B cell (primary cell): ENCODE results near the gene RBM6. TPM values are rescaled to one million over a fixed set of nuclear protein-coding genes. Genes with fewer than 3 reads are reported as not detected.

Experiments used
- ATAC-seq: fragments of 200-7000 bp; cut with Tn5 transposase; one replicate; pipeline ENCODE4 v1.10.0; 2021; ENCODE audit warnings: low read depth, mild to moderate bottlenecking, moderate number of reproducible peaks, moderate library complexity
- CTCF ChIA-PET: fragments of 350-600 bp; sonication (Branson Sonifier 250); formaldehyde crosslinking; loops from one replicate; lab custom pipeline; 2021; ENCODE audit warnings: antibody characterized with exemption, inconsistent platforms; lab: Charles Lee
- POLR2A ChIA-PET: fragments of 350-600 bp; sonication (Branson Sonifier 250); formaldehyde crosslinking; loops from one replicate; lab custom pipeline; 2021; ENCODE audit warnings: antibody characterized with exemption; lab: Charles Lee
- DNase-seq: peaks from one replicate; pipeline ENCODE4 v3.0.0; 2013
- H2AFZ ChIP-seq: 2 replicates; pipeline ENCODE4 v1.6.1; 2012; ENCODE audit warnings: mild to moderate bottlenecking, low read depth, low read length; ENCODE audit not compliant: insufficient read depth, poor library complexity, severe bottlenecking
- H3K27ac ChIP-seq, 2 donors: 1 replicate in 1 of 2; 2 replicates in 1 of 2; pipeline ENCODE4 v1.5.1; 2012 to 2013; ENCODE audit warnings: low read length in 2 of 2, mild to moderate bottlenecking in 2 of 2, moderate library complexity in 1 of 2
- H3K27me3 ChIP-seq, 4 experiments: fragments of 200-600 bp in 1 of 4; sonication (generic) in 1 of 4; replicated peaks in 1 of 4; 1 replicate in 2 of 4; 2 replicates in 2 of 4; pipeline versions ENCODE4 v1.6.1 to v1.7.0; 2013 to 2016; ENCODE audit warnings: low read length in 3 of 4, mild to moderate bottlenecking in 2 of 4, mixed read lengths in 1 of 4, moderate library complexity in 1 of 4; ENCODE audit not compliant: insufficient read depth in 4 of 4, control insufficient read depth in 3 of 4; ENCODE audit errors: control extremely low read depth in 1 of 4
- H3K36me3 ChIP-seq, 2 experiments: replicated peaks in 1 of 2; 1 replicate in 1 of 2; 2 replicates in 1 of 2; pipeline versions ENCODE4 v1.6.1 to v1.7.1; 2013; ENCODE audit warnings: low read length in 1 of 2; ENCODE audit not compliant: insufficient read depth in 2 of 2, control insufficient read depth in 1 of 2; ENCODE audit errors: control extremely low read depth in 1 of 2, extremely low read depth in 1 of 2
- H3K4me1 ChIP-seq, 2 donors: fragments of 200-600 bp in 1 of 2; sonication (generic) in 1 of 2; 1 replicate in 1 of 2; 2 replicates in 1 of 2; pipeline versions ENCODE4 v1.5.1 to v1.6.1; 2013 to 2017; ENCODE audit warnings: low read length in 2 of 2; ENCODE audit not compliant: control insufficient read depth in 2 of 2, insufficient read depth in 2 of 2
- H3K4me2 ChIP-seq: replicated peaks from 2 replicates; pipeline ENCODE3; 2012; ENCODE audit warnings: mild to moderate bottlenecking, low read depth, low read length; ENCODE audit not compliant: poor library complexity, severe bottlenecking
- H3K4me3 ChIP-seq, 5 experiments: fragments of 200-600 bp in 1 of 5; sonication (generic) in 1 of 5; 1 replicate in 3 of 5; 2 replicates in 2 of 5; pipeline versions ENCODE4 v1.5.1 to v1.7.0; 2011 to 2016; ENCODE audit warnings: low read length in 4 of 5, mild to moderate bottlenecking in 4 of 5, low read depth in 2 of 5, control low read depth in 1 of 5, moderate library complexity in 1 of 5; ENCODE audit not compliant: insufficient read depth in 1 of 5; ENCODE audit errors: control extremely low read depth in 1 of 5, extremely low read depth in 1 of 5
- H3K79me2 ChIP-seq: fragments of 200-600 bp; sonication (generic); one replicate; pipeline ENCODE4 v1.6.0; 2016; ENCODE audit warnings: low read length; ENCODE audit not compliant: control insufficient read depth, insufficient read depth
- H3K9ac ChIP-seq: fragments of 200-600 bp; sonication (generic); 2 replicates; pipeline ENCODE4 v1.6.1; 2017; ENCODE audit warnings: mild to moderate bottlenecking, low read length, moderate library complexity
- H3K9me3 ChIP-seq, 3 donors: one replicate each; pipeline versions ENCODE4 v1.6.1 to v1.7.1; 2013; ENCODE audit warnings: low read length in 2 of 3; ENCODE audit not compliant: control insufficient read depth in 2 of 3, insufficient read depth in 1 of 3; ENCODE audit errors: control extremely low read depth in 1 of 3
- H4K20me1 ChIP-seq: 2 replicates; pipeline ENCODE4 v1.6.0; 2012; ENCODE audit warnings: mild to moderate bottlenecking, low read length; ENCODE audit not compliant: insufficient read depth, control insufficient read depth, poor library complexity, severe bottlenecking
- H3K27ac Mint-ChIP-seq: one replicate; pipeline ENCODE4 v1.8.0; 2021; ENCODE audit warnings: mixed read lengths
- H3K27me3 Mint-ChIP-seq: one replicate; pipeline ENCODE4 v1.8.0; 2021; ENCODE audit warnings: mixed read lengths
- H3K4me1 Mint-ChIP-seq: one replicate; pipeline ENCODE4 v1.8.0; 2021; ENCODE audit warnings: mixed read lengths
- H3K4me3 Mint-ChIP-seq: one replicate; pipeline ENCODE4 v1.8.0; 2021; ENCODE audit warnings: mixed read lengths
- H3K9me3 Mint-ChIP-seq: one replicate; pipeline ENCODE4 v1.8.0; 2022; ENCODE audit warnings: mixed read lengths; ENCODE audit not compliant: insufficient read depth
- EZH2 ChIP-seq: IDR thresholded peaks from 2 replicates; pipeline ENCODE4 v1.6.1; 2012; ENCODE audit warnings: borderline replicate concordance, low read depth, mild to moderate bottlenecking, moderate library complexity, low read length; ENCODE audit not compliant: insufficient read depth, poor library complexity, severe bottlenecking
- WGBS: methylation state at CpG from one replicate; pipeline ENCODE4 v1.1.5; 2013; ENCODE audit warnings: missing lambda C conversion rate; ENCODE audit not compliant: insufficient coverage; 5-methylcytosine and 5-hydroxymethylcytosine counted together
- intact Hi-C: fragments of 100-400 bp; cut with micrococcal nuclease; formaldehyde crosslinking; loops from one replicate; pipeline ENCODE4 v1.10.0; 2022
- polyA plus RNA-seq: library from polyadenylated mRNA; depleted of rRNA; stranded (reverse); fragments of >200 nt; gene quantifications from 2 replicates; pipeline ENCODE4 v1.2.3, GENCODE V29; 2012
- total RNA-seq, 2 donors: library from RNA; stranded (reverse); fragments of 120-200 nt in 1 of 2; gene quantifications; 1 replicate in 1 of 2; 2 replicates in 1 of 2; pipeline versions ENCODE4 v1.2.3 to v1.2.4, GENCODE V29; 2013 to 2022
- TF ChIP-seq, protein P1 (sequence below): fragments of 200-600 bp; IDR thresholded peaks from one replicate; pipeline ENCODE4 v1.8.0; 2022; ENCODE audit warnings: antibody characterized with exemption, mild to moderate bottlenecking

RBM6 gene
- total and polyA plus RNA-seq, 2 donors (not counting 1 experiment from before 2014, with no cell fraction given) = 223 to 285 TPM

DNA sequence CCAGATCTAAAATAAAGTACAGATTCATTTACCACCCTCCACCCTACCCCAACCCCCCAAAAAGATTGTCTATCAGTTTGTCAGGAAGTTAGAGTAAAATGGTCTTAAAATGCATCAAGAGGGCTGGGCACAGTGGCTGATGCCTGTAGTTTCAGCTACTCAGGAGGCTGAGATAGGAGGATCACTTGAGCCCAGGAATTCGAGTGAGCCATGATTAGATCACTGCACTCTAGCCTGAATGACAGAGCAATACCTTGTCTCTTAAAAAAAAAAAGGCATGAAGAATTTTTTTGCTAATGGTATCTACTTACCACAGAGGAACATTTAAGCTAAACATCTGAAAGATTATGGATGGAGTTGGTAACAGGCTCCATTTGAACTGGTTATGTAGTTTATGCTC lies 71.0 kb downstream of the RBM6 start:
- no peak for TF ChIP-seq EZH2
- TF ChIP-seq, protein P1, sequence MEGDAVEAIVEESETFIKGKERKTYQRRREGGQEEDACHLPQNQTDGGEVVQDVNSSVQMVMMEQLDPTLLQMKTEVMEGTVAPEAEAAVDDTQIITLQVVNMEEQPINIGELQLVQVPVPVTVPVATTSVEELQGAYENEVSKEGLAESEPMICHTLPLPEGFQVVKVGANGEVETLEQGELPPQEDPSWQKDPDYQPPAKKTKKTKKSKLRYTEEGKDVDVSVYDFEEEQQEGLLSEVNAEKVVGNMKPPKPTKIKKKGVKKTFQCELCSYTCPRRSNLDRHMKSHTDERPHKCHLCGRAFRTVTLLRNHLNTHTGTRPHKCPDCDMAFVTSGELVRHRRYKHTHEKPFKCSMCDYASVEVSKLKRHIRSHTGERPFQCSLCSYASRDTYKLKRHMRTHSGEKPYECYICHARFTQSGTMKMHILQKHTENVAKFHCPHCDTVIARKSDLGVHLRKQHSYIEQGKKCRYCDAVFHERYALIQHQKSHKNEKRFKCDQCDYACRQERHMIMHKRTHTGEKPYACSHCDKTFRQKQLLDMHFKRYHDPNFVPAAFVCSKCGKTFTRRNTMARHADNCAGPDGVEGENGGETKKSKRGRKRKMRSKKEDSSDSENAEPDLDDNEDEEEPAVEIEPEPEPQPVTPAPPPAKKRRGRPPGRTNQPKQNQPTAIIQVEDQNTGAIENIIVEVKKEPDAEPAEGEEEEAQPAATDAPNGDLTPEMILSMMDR = no peak
- no peak overlapping the region for H3K4me3 Mint-ChIP-seq
- DNase-seq (no peak), ATAC-seq (no peak)
- H3K36me3 ChIP-seq = peaks cover 6 to 38% of the 10 kb centered on the region in 2 experiments
- H3K27me3 ChIP-seq = no peaks in the 10 kb centered on the region
- H3K9ac ChIP-seq = no peak overlapping the region
- H3K4me1 ChIP-seq = no peaks in the 10 kb centered on the region
- intact Hi-C loops = no loop called here
- ChIA-PET POLR2A (no interaction called here), CTCF (interaction anchor here (0.9 kb wide), 1 partner anchor 471 kb away, joined by 3 read pairs; no protein-coding TSS in a partner anchor)
- peaks cover under 1% of the 10 kb centered on the region for H4K20me1 ChIP-seq
- peaks cover 20% of the 10 kb centered on the region for H3K79me2 ChIP-seq
- no peaks in the 10 kb centered on the region for H3K9me3 Mint-ChIP-seq
- no peak overlapping the region for H2AFZ ChIP-seq
- H3K27me3 Mint-ChIP-seq = no peaks in the 10 kb centered on the region
- no peak overlapping the region for H3K27ac Mint-ChIP-seq
- no peaks in the 10 kb centered on the region for H3K9me3 ChIP-seq
- no peak overlapping the region for H3K27ac ChIP-seq
- no peak overlapping the region for H3K4me3 ChIP-seq
- no CpG with 5 or more reads among the region's 1 CpG for WGBS
- H3K4me1 Mint-ChIP-seq = no peaks in the 10 kb centered on the region
- no peak overlapping the region for H3K4me2 ChIP-seq

DNA sequence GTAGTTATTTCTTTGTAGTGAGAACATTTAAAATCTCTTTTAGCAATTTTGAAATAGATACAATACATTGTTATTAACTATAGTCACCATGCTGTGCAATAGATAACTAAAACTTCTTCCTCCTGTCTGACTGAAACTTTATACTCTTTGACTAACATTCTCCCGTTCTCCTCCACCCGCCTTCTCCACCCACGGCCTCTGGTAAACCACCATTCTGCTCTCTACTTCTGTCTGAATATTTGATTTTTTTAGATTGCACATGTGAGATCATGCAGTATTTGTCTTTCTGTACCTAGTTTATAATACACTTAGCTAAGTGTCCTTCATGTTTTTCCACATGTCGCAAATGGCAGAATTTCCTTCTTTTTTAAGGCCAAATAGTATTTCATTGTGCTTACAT lies 76.0 kb downstream of the RBM6 start:
- intact Hi-C loops = no loop called here
- CTCF ChIA-PET = no interaction called here
- Histone ChIP-seq H2AFZ (no peak overlapping the region), H3K4me1 (no peaks in the 10 kb centered on the region), H3K36me3 (peaks cover 10 to 33% of the 10 kb centered on the region in 2 experiments), H4K20me1 (no peaks in the 10 kb centered on the region), H3K27me3 (no peaks in the 10 kb centered on the region), H3K9ac (no peak overlapping the region), H3K27ac (no peak overlapping the region), H3K4me3 (no peak overlapping the region), H3K79me2 (peaks cover 23% of the 10 kb centered on the region), H3K4me2 (no peak overlapping the region), H3K9me3 (no peaks in the 10 kb centered on the region)
- TF ChIP-seq EZH2 = no peak
- POLR2A ChIA-PET = no interaction called here
- H3K27me3 Mint-ChIP-seq = no peaks in the 10 kb centered on the region
- ATAC-seq (no peak), DNase-seq (no peak)
- no peaks in the 10 kb centered on the region for H3K9me3 Mint-ChIP-seq
- no peak overlapping the region for H3K4me3 Mint-ChIP-seq
- 83% methylated on average over 2 of the region's 4 CpGs for WGBS
- H3K27ac Mint-ChIP-seq = no peak overlapping the region
- no peaks in the 10 kb centered on the region for H3K4me1 Mint-ChIP-seq
